Measurements from ENCODE around the gene TMEM143.

DNA sequence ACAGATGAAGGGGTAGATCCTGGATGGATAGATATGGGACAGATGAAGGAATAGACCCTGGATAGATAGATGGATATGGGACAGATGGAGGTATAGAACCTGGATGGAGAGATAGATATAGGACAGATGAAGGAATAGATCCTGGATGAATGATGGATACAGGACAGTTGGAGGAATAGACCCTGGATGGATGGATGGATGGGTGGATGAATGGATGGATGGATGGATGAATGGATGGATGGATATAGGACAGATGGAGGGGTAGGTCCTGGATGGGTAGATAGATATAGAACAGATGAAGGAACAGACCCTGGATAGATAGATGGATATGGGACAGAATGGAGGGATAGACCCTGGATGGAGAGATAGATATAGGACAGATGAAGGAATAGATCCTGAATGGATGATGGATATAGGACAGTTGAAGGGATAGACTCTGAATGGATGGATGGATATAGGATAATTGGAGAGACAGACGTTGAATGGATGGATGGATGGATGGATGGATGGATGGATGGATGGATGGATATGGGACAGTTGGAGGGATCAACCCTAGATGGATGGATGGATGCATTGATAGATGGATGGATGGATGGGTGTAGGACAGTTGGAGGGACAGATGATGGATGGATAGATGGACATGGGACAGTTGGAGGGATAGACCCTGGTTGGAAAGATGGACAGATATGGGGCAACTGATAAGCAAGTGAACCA, 61.7 kb downstream of the TMEM143 start:
- TF ChIP-seq CTCF (conservative IDR thresholded peaks at IDR 0.05) (no peak), EZH2 (IDR thresholded peaks at IDR 0.05; ENCODE audit: low read depth) (no peak)
